Bone marrow (tissue), 2 donors: Measurements from ENCODE around the gene SLC16A3.

Experiments
- DNase-seq, 2 donors: peaks; one replicate each; lab custom pipeline; 2025; lab: John Stamatoyannopoulos, UW

The SLC16A3 gene

DNA sequence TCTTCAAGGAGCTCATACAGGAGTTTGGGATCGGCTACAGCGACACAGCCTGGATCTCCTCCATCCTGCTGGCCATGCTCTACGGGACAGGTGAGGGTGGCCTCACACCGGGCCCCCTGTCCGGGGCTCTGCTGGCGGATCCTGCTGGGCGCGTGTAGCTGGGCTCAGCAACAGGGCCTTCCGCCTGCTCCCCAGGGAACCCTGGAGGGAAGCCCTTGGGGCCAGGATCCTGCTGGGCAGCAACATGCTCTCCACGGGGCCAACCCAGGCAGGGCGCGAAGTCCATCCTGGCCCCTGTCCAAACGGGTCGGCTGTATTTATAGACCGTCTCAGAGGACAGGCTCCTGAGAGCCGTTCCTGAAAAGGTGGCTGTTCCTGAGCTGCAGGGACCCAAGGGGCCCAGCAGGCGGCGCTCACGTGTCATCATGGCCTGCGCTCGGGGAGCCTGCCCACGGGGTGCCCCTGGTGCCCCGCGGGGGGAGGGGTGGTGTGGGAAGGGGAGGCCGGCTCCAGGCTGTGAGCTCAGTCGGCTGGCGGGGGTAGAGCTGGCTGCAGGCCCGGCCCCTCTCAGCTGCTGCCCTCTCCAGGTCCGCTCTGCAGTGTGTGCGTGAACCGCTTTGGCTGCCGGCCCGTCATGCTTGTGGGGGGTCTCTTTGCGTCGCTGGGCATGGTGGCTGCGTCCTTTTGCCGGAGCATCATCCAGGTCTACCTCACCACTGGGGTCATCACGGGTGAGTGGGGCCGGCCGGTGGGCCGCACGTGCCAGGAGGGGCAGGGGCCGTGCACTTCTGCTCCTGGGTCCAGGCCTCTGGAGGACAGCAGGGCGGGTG, 7.5 kb downstream of the SLC16A3 start:
- peak in 1 of 2 donors; percentile 56 for DNase-seq

DNA sequence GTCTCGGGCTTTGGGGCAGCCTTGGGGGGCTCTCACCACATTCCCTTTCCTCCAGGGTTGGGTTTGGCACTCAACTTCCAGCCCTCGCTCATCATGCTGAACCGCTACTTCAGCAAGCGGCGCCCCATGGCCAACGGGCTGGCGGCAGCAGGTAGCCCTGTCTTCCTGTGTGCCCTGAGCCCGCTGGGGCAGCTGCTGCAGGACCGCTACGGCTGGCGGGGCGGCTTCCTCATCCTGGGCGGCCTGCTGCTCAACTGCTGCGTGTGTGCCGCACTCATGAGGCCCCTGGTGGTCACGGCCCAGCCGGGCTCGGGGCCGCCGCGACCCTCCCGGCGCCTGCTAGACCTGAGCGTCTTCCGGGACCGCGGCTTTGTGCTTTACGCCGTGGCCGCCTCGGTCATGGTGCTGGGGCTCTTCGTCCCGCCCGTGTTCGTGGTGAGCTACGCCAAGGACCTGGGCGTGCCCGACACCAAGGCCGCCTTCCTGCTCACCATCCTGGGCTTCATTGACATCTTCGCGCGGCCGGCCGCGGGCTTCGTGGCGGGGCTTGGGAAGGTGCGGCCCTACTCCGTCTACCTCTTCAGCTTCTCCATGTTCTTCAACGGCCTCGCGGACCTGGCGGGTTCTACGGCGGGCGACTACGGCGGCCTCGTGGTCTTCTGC, 8.4 kb downstream of the SLC16A3 start:
- DNase-seq: no peak

DNA sequence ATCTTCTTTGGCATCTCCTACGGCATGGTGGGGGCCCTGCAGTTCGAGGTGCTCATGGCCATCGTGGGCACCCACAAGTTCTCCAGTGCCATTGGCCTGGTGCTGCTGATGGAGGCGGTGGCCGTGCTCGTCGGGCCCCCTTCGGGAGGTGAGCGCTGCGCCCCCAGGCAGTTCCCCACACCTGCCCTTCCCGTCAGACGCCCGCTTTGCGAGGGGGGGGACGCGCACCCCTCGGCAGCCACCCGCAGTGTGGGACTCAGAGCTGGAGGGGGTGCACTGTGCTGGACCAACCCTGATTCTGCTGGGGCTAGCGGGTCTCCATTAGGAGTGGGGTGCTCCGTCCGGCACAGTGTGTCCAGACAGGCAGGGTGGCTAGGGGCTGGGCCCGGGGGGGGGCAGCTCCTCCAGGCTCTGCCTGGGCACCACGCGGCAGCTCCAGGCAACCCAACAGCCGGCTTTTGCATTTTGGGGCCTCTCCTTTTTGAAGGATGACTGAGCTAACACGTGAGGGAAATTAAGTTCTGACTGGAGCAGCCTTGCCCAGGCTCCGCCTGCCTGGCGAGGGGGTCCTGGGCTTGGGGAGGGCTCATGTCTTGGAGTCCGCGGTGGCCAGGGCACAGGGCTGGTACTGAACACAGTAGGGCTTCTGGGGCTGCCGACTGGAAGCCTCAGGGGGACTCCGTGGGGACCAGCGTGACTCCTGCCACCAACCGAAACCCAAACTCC, 9.1 kb downstream of the SLC16A3 start:
- no peak for DNase-seq

DNA sequence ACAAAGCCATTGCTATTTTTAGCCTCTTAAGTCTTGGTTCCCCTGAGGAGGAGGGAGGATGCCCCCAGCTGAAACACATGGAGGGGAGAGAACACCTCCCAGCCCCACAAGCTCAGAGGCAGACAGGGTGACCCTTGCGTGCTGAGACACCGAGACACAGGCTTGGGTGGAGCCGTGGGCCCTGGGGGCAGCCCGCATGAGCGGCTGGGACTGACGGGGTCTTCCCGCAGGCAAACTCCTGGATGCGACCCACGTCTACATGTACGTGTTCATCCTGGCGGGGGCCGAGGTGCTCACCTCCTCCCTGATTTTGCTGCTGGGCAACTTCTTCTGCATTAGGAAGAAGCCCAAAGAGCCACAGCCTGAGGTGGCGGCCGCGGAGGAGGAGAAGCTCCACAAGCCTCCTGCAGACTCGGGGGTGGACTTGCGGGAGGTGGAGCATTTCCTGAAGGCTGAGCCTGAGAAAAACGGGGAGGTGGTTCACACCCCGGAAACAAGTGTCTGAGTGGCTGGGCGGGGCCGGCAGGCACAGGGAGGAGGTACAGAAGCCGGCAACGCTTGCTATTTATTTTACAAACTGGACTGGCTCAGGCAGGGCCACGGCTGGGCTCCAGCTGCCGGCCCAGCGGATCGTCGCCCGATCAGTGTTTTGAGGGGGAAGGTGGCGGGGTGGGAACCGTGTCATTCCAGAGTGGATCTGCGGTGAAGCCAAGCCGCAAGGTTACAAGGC, 9.8 kb downstream of the SLC16A3 start:
- DNase-seq: peak in 1 of 2 donors; percentile 36

DNA sequence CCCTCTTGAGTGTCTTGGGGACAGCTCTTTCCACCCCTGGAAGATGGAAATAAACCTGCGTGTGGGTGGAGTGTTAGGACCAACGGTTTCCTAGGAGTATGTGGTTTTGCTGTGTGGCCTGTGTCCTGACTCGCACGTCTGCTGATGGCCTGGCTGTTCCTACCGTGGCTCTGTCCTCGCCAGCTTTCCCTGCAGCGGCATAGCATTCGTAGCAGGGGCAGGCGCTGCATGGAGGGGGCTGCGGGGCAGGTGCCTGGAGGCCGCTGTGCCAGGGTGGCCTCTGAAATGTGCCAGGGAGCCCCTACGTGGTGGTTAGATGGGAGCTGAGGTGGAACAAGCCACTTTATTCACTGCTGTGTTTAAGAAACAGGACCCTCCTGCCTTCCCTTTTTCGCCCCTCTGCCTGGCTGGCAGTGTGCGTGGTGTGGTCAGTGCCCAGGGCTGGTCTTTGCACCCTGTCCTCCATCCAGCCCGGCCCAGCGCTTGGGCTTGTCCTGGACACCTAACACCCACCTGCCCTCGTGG, 10.6 kb downstream of the SLC16A3 start:
- DNase-seq: no peak

DNA sequence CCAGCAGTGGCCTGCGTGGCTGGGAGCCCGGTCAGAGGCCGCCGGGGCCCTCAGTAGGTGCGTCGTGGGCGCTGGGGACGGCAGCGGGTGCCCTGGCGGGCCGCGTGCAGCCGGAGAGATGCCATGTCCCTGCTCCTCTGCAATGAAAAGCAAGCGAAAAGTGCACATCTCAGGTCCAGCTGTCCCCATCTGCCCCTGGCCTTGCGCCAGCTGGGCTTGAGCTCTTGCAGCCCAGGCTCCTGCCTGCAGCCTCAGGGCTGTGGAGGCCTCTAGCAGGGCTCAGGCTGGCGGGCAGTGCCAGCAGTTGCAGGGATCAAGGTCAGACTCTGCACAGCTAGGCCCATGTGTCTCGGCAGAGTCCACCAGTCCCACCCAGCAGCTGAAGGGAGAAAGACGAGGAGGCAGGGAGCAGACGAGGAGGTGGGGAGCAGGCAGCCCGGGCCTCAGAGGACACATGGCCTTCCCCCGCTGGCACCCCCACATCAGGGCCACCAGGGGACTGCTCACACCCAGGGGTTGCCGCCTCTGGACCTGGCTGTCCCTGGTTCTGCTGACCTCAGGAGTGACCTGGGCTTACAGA, 11.2 kb downstream of the SLC16A3 start:
- DNase-seq: no peak

DNA sequence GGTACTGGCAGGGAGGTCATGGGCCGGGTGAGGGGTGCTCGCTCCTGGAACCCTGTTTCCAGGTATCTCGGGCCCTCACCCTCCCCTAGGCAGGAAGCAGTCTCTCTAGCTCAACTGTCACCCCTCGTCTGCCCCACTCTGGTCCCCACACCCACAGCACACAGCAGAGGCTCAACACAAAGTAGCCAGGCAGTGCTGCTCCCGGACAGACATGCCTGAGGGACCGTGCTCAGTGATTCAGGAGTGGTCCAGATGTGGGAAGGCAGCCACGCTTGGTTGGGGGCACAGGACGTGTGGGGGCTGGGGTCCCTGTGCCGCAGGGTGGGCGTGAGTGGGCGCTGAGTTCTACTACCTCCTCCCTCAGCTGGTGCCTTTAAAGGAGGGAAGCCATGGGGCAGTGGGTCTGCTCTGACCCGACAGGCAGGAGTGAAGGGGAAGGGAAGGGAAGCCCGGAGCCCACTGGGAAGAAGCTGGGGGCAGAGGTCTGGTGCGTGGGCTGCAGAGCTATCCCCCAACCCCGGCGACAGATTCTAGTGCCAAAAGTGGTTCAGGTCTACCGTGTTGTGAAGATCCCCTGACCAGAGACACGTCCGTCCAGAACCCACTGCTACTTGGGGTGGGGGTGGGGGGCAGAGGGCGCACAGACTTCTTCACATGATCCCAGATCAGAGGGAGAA, 11.8 kb downstream of the SLC16A3 start:
- DNase-seq: no peak

DNA sequence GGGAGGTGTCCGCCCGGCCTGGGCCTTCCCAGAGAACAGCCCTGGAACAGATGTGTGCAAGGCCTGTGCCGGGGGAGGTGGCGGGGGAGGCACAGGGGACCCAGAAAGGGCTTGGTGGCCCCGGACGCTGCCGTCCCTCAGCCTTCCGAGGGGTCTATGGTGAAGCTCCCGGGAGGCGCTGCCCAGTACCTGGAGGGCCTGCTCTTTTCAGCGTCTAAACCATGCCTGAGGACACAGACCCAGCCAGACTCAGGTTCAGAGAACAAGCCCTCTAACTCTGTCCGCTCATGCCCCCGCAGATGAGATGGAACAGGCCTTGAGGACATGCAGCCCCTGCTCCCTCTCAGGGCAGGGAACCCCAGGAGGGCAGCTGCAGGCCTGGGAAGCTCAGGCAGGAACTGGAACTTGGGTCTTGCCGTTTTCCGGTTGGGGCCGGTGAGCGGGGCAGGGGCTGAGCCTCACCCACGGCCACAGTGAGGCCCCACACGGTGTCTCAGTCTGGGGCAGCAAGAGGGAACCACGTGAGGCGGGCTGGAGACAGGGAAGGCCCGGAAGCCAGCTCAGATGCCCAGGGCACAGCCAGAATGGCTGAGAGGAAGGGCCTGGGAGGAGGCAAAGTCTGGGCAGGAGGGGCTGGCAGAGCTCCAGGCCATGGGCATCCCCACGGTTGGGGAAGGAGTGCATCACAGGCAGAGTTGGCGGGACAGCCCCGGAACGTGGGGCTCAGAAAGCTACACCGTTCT, 12.5 kb downstream of the SLC16A3 start:
- peak; percentile 63 to 76 for DNase-seq

DNA sequence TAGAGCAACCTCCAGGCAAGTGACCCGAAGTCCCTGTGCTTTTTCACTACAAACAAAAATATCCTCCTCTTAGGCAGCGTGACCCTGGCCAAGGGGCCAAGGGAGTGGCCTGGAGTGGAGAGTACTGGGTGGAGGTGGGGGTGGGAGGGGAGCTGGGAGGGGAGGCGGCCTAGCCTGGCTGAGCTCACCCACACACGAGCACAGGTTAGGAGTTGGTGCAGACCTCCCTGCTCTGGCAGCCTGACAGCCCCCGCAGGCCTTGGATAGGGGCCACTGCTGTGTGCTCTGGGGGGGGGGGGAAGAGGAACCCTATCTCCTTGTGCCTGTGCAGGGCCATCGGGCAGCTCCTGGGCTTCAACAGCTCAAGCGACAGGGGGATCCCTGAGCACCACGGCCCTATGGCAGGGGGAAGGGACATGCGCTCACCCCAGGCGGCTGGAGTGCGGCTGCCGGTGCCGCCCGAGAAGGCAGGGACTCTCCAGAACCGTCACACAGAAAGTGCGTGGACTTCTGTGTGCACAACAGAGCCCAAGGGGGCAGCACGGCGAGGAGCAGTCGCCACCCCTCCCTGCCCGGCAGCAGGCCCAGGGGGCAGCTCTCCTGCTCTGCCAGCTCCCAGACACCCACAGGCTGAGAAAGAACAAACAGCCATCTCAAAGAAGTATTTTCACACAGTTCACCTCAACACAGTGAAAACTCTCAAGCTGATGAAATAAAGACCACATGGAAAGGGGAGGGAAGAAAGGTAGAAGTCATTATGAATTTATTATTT, 13.3 kb downstream of the SLC16A3 start:
- no peak for DNase-seq

DNA sequence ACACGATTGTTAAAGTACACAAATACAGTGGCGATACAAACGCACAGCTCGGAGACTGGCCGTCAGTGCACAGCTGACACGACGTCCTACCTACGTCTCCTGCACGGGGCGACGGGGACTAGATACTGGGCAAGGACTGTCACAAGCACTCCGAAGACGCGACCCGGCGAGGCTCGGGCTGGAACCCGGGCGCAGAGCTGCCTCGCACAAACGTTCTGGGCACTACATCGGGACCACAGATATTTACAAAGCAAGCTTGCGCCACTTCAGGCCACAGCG, 13.8 kb downstream of the SLC16A3 start:
- no peak for DNase-seq

DNA sequence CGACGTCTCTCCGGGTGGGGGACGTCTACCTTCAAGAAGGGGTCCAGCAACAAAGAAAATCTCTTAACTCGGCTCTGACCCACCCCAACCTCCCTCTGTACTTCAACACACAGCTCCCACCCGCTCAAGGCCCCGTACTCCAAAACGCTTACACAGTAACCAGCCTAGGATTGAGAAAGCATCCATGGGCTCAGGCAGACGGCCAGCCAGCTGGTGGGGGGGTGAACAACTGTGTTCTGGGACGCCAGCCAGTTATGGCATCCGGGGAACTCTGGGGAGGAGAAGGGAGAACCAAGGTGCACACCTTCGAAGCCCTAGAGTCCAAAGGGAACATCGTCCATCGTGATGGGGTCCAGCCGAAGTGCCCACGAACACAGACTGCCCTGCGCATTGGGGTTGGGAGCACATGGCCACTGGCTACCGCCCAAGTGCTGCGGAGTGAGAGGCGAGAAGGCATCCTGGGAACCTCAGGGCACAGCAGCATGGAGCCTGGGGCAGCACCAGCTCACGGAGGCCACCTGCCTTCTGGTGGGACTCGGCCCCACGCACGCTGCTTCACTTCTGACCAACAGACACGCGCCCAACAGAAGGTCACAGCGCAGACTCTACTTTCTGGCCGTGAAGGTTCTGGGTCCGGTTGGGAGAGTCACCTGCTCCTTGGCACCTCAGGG, 14.3 kb downstream of the SLC16A3 start:
- DNase-seq: no peak

DNA sequence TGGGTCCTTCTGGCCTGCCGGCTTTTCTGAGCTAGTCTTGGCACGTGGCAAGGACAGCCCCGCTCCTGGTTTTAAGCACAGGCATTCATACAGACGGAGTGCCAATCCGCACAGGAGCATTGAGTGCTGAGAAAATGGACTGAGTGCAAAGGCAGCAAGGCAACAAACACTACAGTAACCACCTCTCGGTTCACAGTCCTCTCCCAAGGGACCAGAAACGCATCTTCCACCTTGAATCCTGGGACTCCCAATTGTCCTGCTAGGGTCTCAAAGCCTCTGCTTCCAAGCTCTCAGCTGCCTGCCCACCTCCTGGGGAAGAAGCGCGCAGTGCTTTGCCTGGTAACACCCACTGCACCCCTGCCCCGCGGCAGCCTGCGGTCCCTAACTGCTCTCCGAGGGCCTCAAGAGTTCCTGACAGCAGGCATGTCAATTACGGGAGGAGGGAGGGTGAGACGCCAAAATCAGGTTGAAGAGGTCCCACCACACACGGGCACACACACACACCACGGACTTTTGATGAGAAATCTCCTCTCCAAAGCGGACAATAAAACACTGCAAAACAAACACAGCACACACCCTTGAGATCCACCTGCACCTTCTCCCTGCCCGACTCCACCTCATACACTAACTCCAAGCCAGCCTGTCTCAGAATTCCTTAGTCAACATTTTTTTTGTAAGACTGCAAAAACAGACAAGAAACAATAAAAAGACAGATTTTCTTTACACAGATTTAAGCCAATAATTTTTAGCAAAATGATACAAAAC, 15.0 kb downstream of the SLC16A3 start:
- no peak for DNase-seq

DNA sequence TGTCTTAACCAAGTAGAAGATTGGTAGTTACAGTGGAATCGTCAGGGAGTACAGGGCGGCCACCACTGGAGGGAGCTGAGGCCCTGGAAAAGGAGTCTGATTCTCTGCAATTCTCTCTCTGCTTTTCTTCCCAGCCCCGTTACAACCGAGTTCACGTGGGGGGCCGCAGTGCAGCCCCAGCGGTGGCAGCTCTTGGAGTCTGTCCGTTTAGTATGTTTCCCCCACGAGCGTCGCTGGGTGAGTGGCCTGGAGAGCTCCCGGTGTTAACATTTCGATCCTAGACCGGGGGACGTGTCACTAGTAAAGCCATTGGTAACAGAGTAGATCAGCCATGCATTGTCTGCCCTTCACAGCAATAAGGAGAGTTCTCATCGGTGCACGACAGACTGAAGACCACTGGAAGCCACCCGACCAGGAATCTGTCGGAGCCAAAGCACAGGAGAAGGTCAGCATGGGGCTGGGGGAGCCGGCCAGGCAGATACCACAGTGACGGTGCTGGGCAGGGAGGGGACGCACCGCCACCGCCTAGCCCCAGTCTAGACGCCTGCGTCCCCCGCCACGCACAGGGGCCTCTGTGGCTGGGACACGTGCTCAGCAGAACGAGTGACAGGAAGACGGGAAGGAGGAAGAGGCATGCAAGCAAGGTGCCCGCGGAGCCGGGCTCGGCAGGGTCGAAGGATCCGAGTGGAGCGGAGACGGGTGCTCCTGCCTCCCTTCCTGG, 15.7 kb downstream of the SLC16A3 start:
- peak in 1 of 2 donors; percentile 3 for DNase-seq

DNA sequence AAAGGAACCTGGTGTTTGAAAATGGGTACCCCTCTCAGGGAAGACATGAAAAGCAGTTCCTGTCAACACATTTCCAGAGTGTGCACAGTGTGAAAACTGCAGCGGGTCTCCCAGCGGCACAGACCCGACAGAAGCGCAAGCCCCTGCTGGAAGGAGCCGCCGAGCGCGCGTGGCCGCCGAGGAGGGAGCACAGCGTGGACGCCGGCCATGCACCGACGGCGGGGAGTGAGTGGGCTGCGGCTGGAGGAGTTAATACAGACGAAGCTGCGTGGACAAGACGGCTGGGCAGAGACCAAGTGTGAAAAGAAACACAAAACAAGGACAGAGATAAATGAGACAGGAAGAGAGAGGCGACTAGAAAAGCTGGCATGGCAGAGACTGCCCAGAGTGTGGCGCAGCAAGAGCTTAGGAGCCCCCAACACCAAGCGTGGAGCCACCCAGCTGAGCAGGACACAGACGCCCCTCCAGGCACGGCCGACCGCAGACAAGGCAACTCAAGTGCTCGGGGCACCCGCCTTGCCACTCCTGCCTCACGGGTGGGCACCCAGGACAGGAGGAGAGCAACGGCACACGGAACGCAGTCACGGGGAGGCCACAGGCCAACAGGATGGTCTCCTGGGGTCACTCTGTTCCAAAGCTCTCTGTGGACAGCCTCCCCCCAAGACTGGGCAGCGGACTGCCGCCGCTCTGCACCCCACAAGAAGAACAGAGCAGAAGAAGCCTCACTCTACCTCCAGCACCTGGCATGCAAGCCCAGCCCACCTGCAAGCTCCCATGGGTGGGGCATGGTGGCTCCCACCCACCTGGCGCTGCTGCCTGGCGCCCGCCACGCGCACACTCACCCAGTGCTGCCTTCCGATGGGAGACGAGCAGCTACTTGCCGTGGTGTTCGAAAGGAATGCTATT, 16.5 kb downstream of the SLC16A3 start:
- no peak for DNase-seq

DNA sequence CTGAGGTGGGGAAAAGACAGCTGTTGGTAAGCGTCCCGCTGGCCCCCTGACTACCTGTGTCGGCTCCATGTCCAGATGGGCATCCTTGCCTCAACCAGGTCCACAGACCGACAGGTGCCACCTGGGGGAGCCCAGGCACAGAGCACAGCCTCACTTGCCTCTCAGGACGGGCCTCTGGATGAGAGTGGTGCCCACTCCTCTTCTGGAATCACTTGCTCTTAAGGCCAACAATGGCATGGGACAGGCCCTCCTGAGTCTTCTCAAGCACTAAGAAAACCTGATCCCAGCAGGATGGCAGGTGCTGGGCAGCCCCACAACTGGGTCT, 17.2 kb downstream of the SLC16A3 start:
- DNase-seq: no peak

DNA sequence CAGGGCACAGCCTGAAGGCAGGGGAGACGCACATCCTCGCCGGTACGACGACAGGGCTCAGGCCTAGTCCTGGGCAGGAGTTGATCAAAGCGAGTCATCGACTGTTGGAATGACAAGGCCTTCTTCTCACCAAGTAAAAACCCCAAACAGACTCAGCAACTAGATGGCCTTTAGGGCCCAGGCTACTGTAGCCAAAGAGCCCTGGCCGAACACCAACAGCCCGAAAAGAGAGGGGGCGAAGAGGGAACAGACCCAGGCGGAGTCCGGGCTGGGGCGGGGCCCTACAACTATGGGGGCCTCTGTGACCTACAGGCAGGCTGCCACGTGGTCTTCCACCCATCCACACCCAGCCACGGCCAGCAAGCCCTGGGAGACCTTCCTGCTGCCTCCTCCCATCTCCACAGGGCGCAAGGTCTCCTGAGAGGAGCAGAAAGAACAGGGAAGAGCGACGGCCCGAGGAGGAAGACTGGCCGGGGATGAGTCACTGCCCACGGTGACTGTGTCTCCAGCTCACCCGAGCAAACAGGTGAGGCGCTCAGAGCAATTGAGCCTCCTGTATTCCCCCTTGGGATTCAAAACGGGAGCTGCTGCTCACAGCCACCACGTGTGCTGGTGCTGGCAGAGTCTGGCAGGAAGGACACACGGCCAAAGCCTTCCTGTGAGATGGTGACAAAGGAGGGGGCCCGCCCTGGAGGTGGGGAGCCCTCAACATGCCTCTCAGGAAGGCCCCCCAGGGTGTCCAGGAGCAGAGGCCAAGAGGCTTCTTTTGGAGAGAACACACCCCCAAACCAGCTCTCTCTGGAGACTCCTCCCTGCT, 17.7 kb downstream of the SLC16A3 start:
- DNase-seq: no peak
